ENCODE results near the gene POU2AF1.

GRCh38 chr11:111366560-111367410, 12.3 kb downstream of the POU2AF1 start:
- TF ChIP-seq CTCF (IDR thresholded peaks at IDR 0.05; ENCODE audit: poor library complexity, severe bottlenecking), result no peak
- no peak for TF ChIP-seq TAF1 (IDR thresholded peaks at IDR 0.05; ENCODE audit: low read depth)
- TF ChIP-seq EZH2 (IDR thresholded peaks at IDR 0.05; ENCODE audit: borderline replicate concordance, insufficient read depth, low read length, poor library complexity, severe bottlenecking), result no peak
- no peak for TF ChIP-seq SMC3 (conservative IDR thresholded peaks at IDR 0.05; ENCODE audit: poor library complexity)
- no peak for TF ChIP-seq POLR2AphosphoS5 (IDR thresholded peaks at IDR 0.05)
- no peak for TF ChIP-seq REST (IDR thresholded peaks at IDR 0.05; ENCODE audit: borderline replicate concordance)
- no peak for TF ChIP-seq RAD21 (conservative IDR thresholded peaks at IDR 0.05)
- TF ChIP-seq MXI1 (conservative IDR thresholded peaks at IDR 0.05; ENCODE audit: poor library complexity, severe bottlenecking), result no peak
- TF ChIP-seq EP300 (conservative IDR thresholded peaks at IDR 0.05; ENCODE audit: poor library complexity, severe bottlenecking), result no peak
